H1 (cell line): Measurements from ENCODE around the gene POU2F1. TPM values are rescaled to one million over a fixed set of nuclear protein-coding genes. Genes with fewer than 3 reads are reported as not detected.

ENCODE experiments used
- CTCF ChIA-PET: fragments of 300-600 bp; sonication (Branson Sonifier 250); formaldehyde crosslinking; loops from one replicate; lab custom pipeline; 2021; ENCODE audit not compliant: partially characterized antibody; lab: Charles Lee
- POLR2A ChIA-PET: fragments of 300-600 bp; sonication (Branson Sonifier 250); formaldehyde crosslinking; loops from one replicate; lab custom pipeline; 2021; ENCODE audit warnings: inconsistent platforms; ENCODE audit not compliant: partially characterized antibody; lab: Charles Lee
- DNase-seq, 2 experiments: peaks; one replicate each; pipeline versions ENCODE4 v3.0.0 to v3.0.0-alpha.2; 2010 to 2022; ENCODE audit warnings: low spot score in 2 of 2, low read depth in 1 of 2, mixed read lengths in 1 of 2
- FAIRE-seq: peaks from 2 replicates; lab custom pipeline; 2011; peaks lifted over from hg19 to GRCh38; lab: Jason Lieb, UNC
- H2AFZ ChIP-seq: 2 replicates; pipeline ENCODE4 v1.8.1; 2012; ENCODE audit warnings: low read length, inconsistent platforms
- H2AK5ac ChIP-seq: 2 replicates; pipeline ENCODE4 v1.6.1; 2013; ENCODE audit warnings: low read depth, low read length
- H2BK120ac ChIP-seq: replicated peaks from 2 replicates; pipeline ENCODE3; 2013; ENCODE audit warnings: low read depth, low read length, inconsistent platforms
- H2BK12ac ChIP-seq: 2 replicates; pipeline ENCODE4 v1.6.1; 2013; ENCODE audit warnings: low read depth, low read length
- H2BK15ac ChIP-seq: 2 replicates; pipeline ENCODE4 v1.6.1; 2013; ENCODE audit warnings: low read length
- H2BK20ac ChIP-seq: 2 replicates; pipeline ENCODE4 v1.6.1; 2013; ENCODE audit warnings: low read length
- H2BK5ac ChIP-seq: 2 replicates; pipeline ENCODE4 v1.6.1; 2013; ENCODE audit warnings: low read depth, low read length
- H3K14ac ChIP-seq: 2 replicates; pipeline ENCODE4 v1.6.1; 2013; ENCODE audit warnings: inconsistent platforms; ENCODE audit not compliant: insufficient read length
- H3K18ac ChIP-seq: 2 replicates; pipeline ENCODE4 v1.6.1; 2013; ENCODE audit warnings: low read length; ENCODE audit errors: extremely low read depth
- H3K23ac ChIP-seq: 2 replicates; pipeline ENCODE4 v1.6.1; 2013; ENCODE audit warnings: inconsistent platforms; ENCODE audit not compliant: insufficient read length
- H3K23me2 ChIP-seq: 2 replicates; pipeline ENCODE4 v1.6.1; 2013; ENCODE audit warnings: low read depth, low read length
- H3K27ac ChIP-seq: 2 replicates; pipeline ENCODE4 v1.6.1; 2011; ENCODE audit warnings: low read depth, low read length, inconsistent platforms
- H3K27me3 ChIP-seq, 4 experiments: replicated peaks in 1 of 4; 1 replicate in 1 of 4; 2 replicates in 3 of 4; pipeline versions ENCODE4 v1.6.1 to v1.8.1; 2011 to 2013; ENCODE audit warnings: low read length in 3 of 4, mild to moderate bottlenecking in 3 of 4, inconsistent platforms in 2 of 4, mixed read lengths in 2 of 4, moderate library complexity in 1 of 4; ENCODE audit not compliant: control insufficient read depth in 3 of 4, insufficient read depth in 3 of 4; ENCODE audit errors: extremely low read depth in 1 of 4
- H3K36me3 ChIP-seq, 4 experiments: 2 replicates each; pipeline versions ENCODE4 v1.6.1 to v1.8.1; 2011 to 2013; ENCODE audit warnings: mild to moderate bottlenecking in 4 of 4, low read length in 3 of 4, moderate library complexity in 2 of 4, control low read depth in 1 of 4, inconsistent platforms in 1 of 4; ENCODE audit not compliant: insufficient read depth in 4 of 4, control insufficient read depth in 2 of 4
- H3K4ac ChIP-seq: replicated peaks from 2 replicates; pipeline ENCODE3; 2013; ENCODE audit warnings: low read length, low read depth, mixed read lengths, inconsistent platforms; ENCODE audit not compliant: insufficient read length
- H3K4me1 ChIP-seq, 4 experiments: replicated peaks in 1 of 4; 1 replicate in 1 of 4; 2 replicates in 3 of 4; pipeline versions ENCODE4 v1.6.1 to v1.8.1; 2011 to 2013; ENCODE audit warnings: low read length in 3 of 4, inconsistent platforms in 2 of 4, mixed read lengths in 1 of 4; ENCODE audit not compliant: insufficient read depth in 4 of 4, control insufficient read depth in 3 of 4
- H3K4me2 ChIP-seq, 2 experiments: 2 replicates each; pipeline versions ENCODE4 v1.6.1 to v1.8.1; 2011 to 2013; ENCODE audit warnings: low read depth in 2 of 2, low read length in 2 of 2, control low read depth in 1 of 2, inconsistent platforms in 1 of 2, mild to moderate bottlenecking in 1 of 2; ENCODE audit not compliant: insufficient read depth in 1 of 2
- H3K4me3 ChIP-seq, 4 experiments: fragments of 200-600, 300-600 bp in 1 of 4; sonication (generic), shearing (Covaris generic), sonication (Bioruptor Twin) in 1 of 4; 2 replicates each; pipeline versions ENCODE4 v1.5.1 to v1.8.1; 2011 to 2016; ENCODE audit warnings: low read length in 4 of 4, low read depth in 3 of 4, control low read depth in 2 of 4, inconsistent platforms in 2 of 4, mild to moderate bottlenecking in 2 of 4, mixed read lengths in 1 of 4, moderate library complexity in 1 of 4; ENCODE audit not compliant: insufficient read depth in 2 of 4; ENCODE audit errors: extremely low read depth in 1 of 4
- H3K56ac ChIP-seq: replicated peaks from 2 replicates; pipeline ENCODE3; 2013; ENCODE audit warnings: low read depth, mild to moderate bottlenecking, mixed read lengths, low read length, inconsistent platforms; ENCODE audit not compliant: insufficient read length
- H3K79me1 ChIP-seq: 2 replicates; pipeline ENCODE4 v1.6.1; 2013; ENCODE audit warnings: low read depth, low read length, control low read depth
- H3K79me2 ChIP-seq, 2 experiments: 2 replicates each; pipeline versions ENCODE4 v1.6.1 to v1.8.1; 2012 to 2013; ENCODE audit warnings: low read length in 2 of 2, mild to moderate bottlenecking in 2 of 2, inconsistent platforms in 1 of 2; ENCODE audit not compliant: insufficient read depth in 2 of 2, control insufficient read depth in 1 of 2
- H3K9ac ChIP-seq, 4 experiments: replicated peaks in 1 of 4; 1 replicate in 1 of 4; 2 replicates in 3 of 4; pipeline versions ENCODE4 v1.6.1 to v1.8.1; 2011 to 2013; ENCODE audit warnings: low read depth in 3 of 4, low read length in 3 of 4, control low read depth in 2 of 4, mild to moderate bottlenecking in 2 of 4, moderate library complexity in 2 of 4, inconsistent platforms in 1 of 4; ENCODE audit errors: extremely low read depth in 1 of 4
- H3K9me3 ChIP-seq, 2 experiments: 2 replicates each; pipeline versions ENCODE4 v1.6.1 to v1.8.1; 2012 to 2013; ENCODE audit warnings: mild to moderate bottlenecking in 2 of 2, moderate library complexity in 2 of 2, control low read depth in 1 of 2, inconsistent platforms in 1 of 2, low read depth in 1 of 2, low read length in 1 of 2, mixed read lengths in 1 of 2; ENCODE audit not compliant: insufficient read depth in 2 of 2
- H4K20me1 ChIP-seq, 2 experiments: replicated peaks in 1 of 2; 2 replicates each; pipeline versions ENCODE3 to v1.8.1; 2011 to 2013; ENCODE audit warnings: inconsistent platforms in 2 of 2, low read length in 2 of 2, mild to moderate bottlenecking in 1 of 2; ENCODE audit not compliant: insufficient read depth in 2 of 2, control insufficient read depth in 1 of 2
- H4K5ac ChIP-seq: 2 replicates; pipeline ENCODE4 v1.6.1; 2013; ENCODE audit warnings: low read length, low read depth, mixed read lengths, inconsistent platforms; ENCODE audit not compliant: insufficient read length
- H4K8ac ChIP-seq: 2 replicates; pipeline ENCODE4 v1.8.0; 2013; ENCODE audit warnings: mild to moderate bottlenecking, moderate library complexity, low read length, inconsistent platforms; ENCODE audit not compliant: insufficient read depth; ENCODE audit errors: extremely low read depth
- H4K91ac ChIP-seq: replicated peaks from 2 replicates; pipeline ENCODE3; 2013; ENCODE audit warnings: low read length, mixed read lengths, inconsistent platforms; ENCODE audit not compliant: insufficient read length
- CREB1 ChIP-seq: IDR thresholded peaks from 2 replicates; pipeline ENCODE4 v1.6.1; 2012; ENCODE audit warnings: inconsistent platforms
- POLR2A ChIP-seq, 2 experiments: IDR thresholded peaks; 1 replicate in 1 of 2; 2 replicates in 1 of 2; pipeline ENCODE4 v1.6.1; 2011; ENCODE audit warnings: low read depth in 2 of 2, low read length in 2 of 2, mild to moderate bottlenecking in 2 of 2; ENCODE audit errors: control extremely low read depth in 1 of 2
- SP4 ChIP-seq: IDR thresholded peaks from 2 replicates; pipeline ENCODE4 v1.6.1; 2012; ENCODE audit warnings: low read length, inconsistent platforms
- WGBS, 2 experiments: shearing (Covaris generic) in 1 of 2; methylation state at CpG; one replicate each; pipeline versions ENCODE4 v1.1.6 to v1.1.7; 2013 to 2015; ENCODE audit warnings: low lambda C conversion rate in 2 of 2, mixed read lengths in 2 of 2, inconsistent platforms in 1 of 2, low coverage in 1 of 2, missing lambda C conversion rate in 1 of 2; ENCODE audit not compliant: insufficient replicate concordance in 2 of 2, insufficient coverage in 1 of 2, insufficient read length in 1 of 2; ENCODE audit errors: extremely low coverage in 1 of 2, missing lambda C conversion rate in 1 of 2; 5-methylcytosine and 5-hydroxymethylcytosine counted together
- polyA plus RNA-seq, 7 experiments: library from polyadenylated mRNA; depleted of rRNA in 3 of 7; stranded (reverse) in 5 of 7; unstranded in 2 of 7; fragments of >200 nt in 5 of 7; fragments of 200-250 nt in 2 of 7; gene quantifications; 1 replicate in 5 of 7; 2 replicates in 1 of 7; 4 replicates in 1 of 7; pipeline versions ENCODE4 v1.2.1 to v1.2.3, GENCODE V29; 2011 to 2013; ENCODE audit warnings: missing spikeins in 2 of 7, mixed read lengths in 2 of 7
- total RNA-seq: library from RNA; stranded (reverse); fragmentation: NEBNext Ultra II Directional; extraction: Animal tissue kit (Norgen Biotek cat#: 25700); gene quantifications from 2 replicates; pipeline ENCODE4 v1.2.1, GENCODE V29; 2021

POU2F1 gene
- total and polyA plus RNA-seq, 2 of the 8 experiments (the other 6 are each of a cell fraction or from before 2014, with no cell fraction given) = 37.0 to 57.2 TPM

- Histone ChIP-seq H3K4me1 (no peaks in the 10 kb centered on the region), H3K27ac (no peak overlapping the region), H3K79me1 (no peaks in the 10 kb centered on the region), H3K23me2 (no peaks in the 10 kb centered on the region), H4K5ac (no peak overlapping the region), H3K4me2 (no peak overlapping the region), H2BK120ac (no peak overlapping the region), H2BK20ac (no peak overlapping the region), H2AFZ (no peak overlapping the region), H3K79me2 (no peaks in the 10 kb centered on the region), H2BK12ac (no peak overlapping the region), H2BK15ac (no peak overlapping the region), H3K23ac (no peak overlapping the region), H3K56ac (no peak overlapping the region), H3K4ac (no peak overlapping the region), H3K18ac (no peak overlapping the region), H3K9me3 (no peaks in the 10 kb centered on the region), H3K36me3 (no peaks in the 10 kb centered on the region), H4K20me1 (no peaks in the 10 kb centered on the region), H2BK5ac (no peak overlapping the region), H4K8ac (no peak overlapping the region), H3K4me3 (no peak overlapping the region), H3K9ac (no peak overlapping the region), H3K27me3 (no peaks in the 10 kb centered on the region)
- ChIA-PET CTCF (interaction anchor here (1.4 to 1.5 kb wide), 2 partner anchors 49 to 60 kb away, joined by 3 read pairs; no protein-coding TSS in a partner anchor), POLR2A (no interaction called here)
- DNase-seq (no peak), FAIRE-seq (no peak)
- WGBS, 2 experiments = 91% methylated on average over 3 of the region's 3 CpGs; no CpG with 5 or more reads in 1 of the 2 experiments
- no peak for TF ChIP-seq POLR2A (IDR thresholded peaks at IDR 0.05; ENCODE audit: control extremely low read depth in 1 of 2, low read depth in 2 of 2, low read length in 2 of 2)
- TF ChIP-seq CREB1 = no peak
- no peak for TF ChIP-seq SP4
- TF ChIP-seq, all 59 proteins: peak for 0
- no peak overlapping the region for H2AK5ac ChIP-seq
- H4K91ac ChIP-seq = no peak overlapping the region
- H3K14ac ChIP-seq = no peak overlapping the region
These were observed 35.6 kb upstream of the POU2F1 start for GRCh38 chr1:167185062-167185461.
